ENCODE data around the gene TTC33. TPM values are rescaled to one million over a fixed set of nuclear protein-coding genes. Genes with fewer than 3 reads are reported as not detected.

The TTC33 gene
- total and polyA plus RNA-seq, 4 donors, result 5.3 to 30.5 (median 7.8) TPM

GRCh38 chr5:40501711-40502444 lies 253.9 kb downstream of the TTC33 start:
- ATAC-seq (ENCODE audit: insufficient read depth, low FRiP score), result no peak
- 93 to 95% methylated on average over 4 of the region's 4 CpGs for WGBS, 2 donors
- no peak overlapping the region for H3K27ac ChIP-seq (ENCODE audit: low read depth in 1 of 2, low read length in 1 of 2)

GRCh38 chr5:40499518-40500273 lies 256.1 kb downstream of the TTC33 start:
- 45 to 65% methylated on average over 3 of the region's 3 CpGs for WGBS, 2 donors
- ATAC-seq (ENCODE audit: insufficient read depth, low FRiP score), result no peak
- TF ChIP-seq CTCF (IDR thresholded peaks at IDR 0.05; ENCODE audit: control extremely low read depth, extremely low read depth), result no peak

More at GRCh38 chr5:40501711-40502444, 253.9 kb downstream of the TTC33 start:
- no peak overlapping the region for H3K4me3 ChIP-seq
- no peak for TF ChIP-seq CTCF (IDR thresholded peaks at IDR 0.05; ENCODE audit: control extremely low read depth, extremely low read depth)
- DNase-seq, result no peak
- H3K36me3 ChIP-seq (ENCODE audit: control insufficient read depth in 4 of 4, insufficient read depth in 4 of 4, low read length in 4 of 4), result no peaks in the 10 kb centered on the region
- no peak overlapping the region for H3K9ac ChIP-seq (ENCODE audit: insufficient read depth in 1 of 2, low read length in 2 of 2)
- H3K27me3 ChIP-seq (ENCODE audit: control insufficient read depth in 3 of 3, insufficient read depth in 3 of 3, low read length in 2 of 3), result no peaks in the 10 kb centered on the region
- no peaks in the 10 kb centered on the region for H3K9me3 ChIP-seq (ENCODE audit: control insufficient read depth in 4 of 4, insufficient read depth in 3 of 4, low read length in 3 of 4)
- H3K4me1 ChIP-seq (ENCODE audit: control insufficient read depth in 5 of 5, insufficient read depth in 5 of 5, low read length in 5 of 5), result no peaks in the 10 kb centered on the region

GRCh38 chr5:40499007-40499406 lies 256.8 kb downstream of the TTC33 start:
- DNase-seq, result no peak
- TF ChIP-seq CTCF (IDR thresholded peaks at IDR 0.05; ENCODE audit: control extremely low read depth, extremely low read depth), result no peak
- Histone ChIP-seq H3K36me3 (ENCODE audit: control insufficient read depth in 4 of 4, insufficient read depth in 4 of 4, low read length in 4 of 4) (no peaks in the 10 kb centered on the region), H3K4me1 (ENCODE audit: control insufficient read depth in 5 of 5, insufficient read depth in 5 of 5, low read length in 5 of 5) (no peaks in the 10 kb centered on the region), H3K27me3 (ENCODE audit: control insufficient read depth in 3 of 3, insufficient read depth in 3 of 3, low read length in 2 of 3) (no peaks in the 10 kb centered on the region), H3K27ac (ENCODE audit: low read depth in 1 of 2, low read length in 1 of 2) (no peak overlapping the region), H3K4me3 (no peak overlapping the region), H3K9ac (ENCODE audit: insufficient read depth in 1 of 2, low read length in 2 of 2) (no peak overlapping the region), H3K9me3 (ENCODE audit: control insufficient read depth in 4 of 4, insufficient read depth in 3 of 4, low read length in 3 of 4) (no peaks in the 10 kb centered on the region)
- 85 to 92% methylated on average over 2 of the region's 2 CpGs for WGBS, 2 donors
- no peak for ATAC-seq (ENCODE audit: insufficient read depth, low FRiP score)

More at GRCh38 chr5:40499518-40500273, 256.1 kb downstream of the TTC33 start:
- Histone ChIP-seq H3K9ac (ENCODE audit: insufficient read depth in 1 of 2, low read length in 2 of 2) (no peak overlapping the region), H3K9me3 (ENCODE audit: control insufficient read depth in 4 of 4, insufficient read depth in 3 of 4, low read length in 3 of 4) (no peaks in the 10 kb centered on the region), H3K36me3 (ENCODE audit: control insufficient read depth in 4 of 4, insufficient read depth in 4 of 4, low read length in 4 of 4) (no peaks in the 10 kb centered on the region), H3K27ac (ENCODE audit: low read depth in 1 of 2, low read length in 1 of 2) (no peak overlapping the region), H3K27me3 (ENCODE audit: control insufficient read depth in 3 of 3, insufficient read depth in 3 of 3, low read length in 2 of 3) (no peaks in the 10 kb centered on the region), H3K4me3 (no peak overlapping the region), H3K4me1 (ENCODE audit: control insufficient read depth in 5 of 5, insufficient read depth in 5 of 5, low read length in 5 of 5) (no peaks in the 10 kb centered on the region)
- DNase-seq, result no peak
